ENCODE results near the gene OR51B5.

- no peak for TF ChIP-seq CTCF (IDR thresholded peaks at IDR 0.05)
- TF ChIP-seq EZH2 (IDR thresholded peaks at IDR 0.05; ENCODE audit: borderline replicate concordance, insufficient read depth, low read depth, low read length, poor library complexity, severe bottlenecking) = no peak
These were observed 41.0 kb upstream of the OR51B5 start for GRCh38 chr11:5384335-5384734.
